ENCODE measurements around the gene IL4R. TPM values are rescaled to one million over a fixed set of nuclear protein-coding genes. Genes with fewer than 3 reads are reported as not detected.

The IL4R gene
- total RNA-seq, 2 experiments from 2014 or later: 155 to 190 TPM

- DNase-seq (no peak), ATAC-seq (no peak)
- peaks cover 23% of the 10 kb centered on the region for H3K4me1 Mint-ChIP-seq
- no peak overlapping the region for H3K4me3 Mint-ChIP-seq
- H3K27me3 Mint-ChIP-seq: no peaks in the 10 kb centered on the region
- no peak overlapping the region for H3K27ac Mint-ChIP-seq
- no peaks in the 10 kb centered on the region for H3K36me3 Mint-ChIP-seq
- CTCF ChIA-PET: interaction anchor here (1.0 to 1.5 kb wide), 4 partner anchors 8 to 25 kb away, joined by 3 to 4 read pairs (median 4); partner anchors contain the start of gene NSMCE1
- no peaks in the 10 kb centered on the region for H3K9me3 Mint-ChIP-seq (ENCODE audit: low read depth)
Observed at GRCh38 chr16:27293343-27293742, 20.4 kb upstream of the IL4R start.

- Mint-ChIP-seq H3K27me3 (no peaks in the 10 kb centered on the region), H3K4me3 (no peak overlapping the region), H3K27ac (no peak overlapping the region), H3K4me1 (peaks cover 13% of the 10 kb centered on the region), H3K36me3 (peaks cover 2% of the 10 kb centered on the region), H3K9me3 (ENCODE audit: low read depth) (no peaks in the 10 kb centered on the region)
- CTCF ChIA-PET: interaction anchor here (1.1 to 1.5 kb wide), 3 partner anchors 14 to 62 kb away, joined by 3 to 4 read pairs (median 3); no protein-coding TSS in a partner anchor
- DNase-seq (no peak), ATAC-seq (no peak)
Observed at GRCh38 chr16:27298132-27298531, 15.6 kb upstream of the IL4R start.

GRCh38 chr16:27301236-27301861, 12.4 kb upstream of the IL4R start:
- no peak for ATAC-seq
- H3K9me3 Mint-ChIP-seq (ENCODE audit: low read depth): peaks cover 5% of the 10 kb centered on the region
- H3K4me3 Mint-ChIP-seq: no peak overlapping the region
- no peak overlapping the region for H3K27ac Mint-ChIP-seq
- peaks cover 6% of the 10 kb centered on the region for H3K36me3 Mint-ChIP-seq
- no peaks in the 10 kb centered on the region for H3K27me3 Mint-ChIP-seq
- CTCF ChIA-PET: no interaction called here
- DNase-seq: no peak
- peaks cover 16% of the 10 kb centered on the region for H3K4me1 Mint-ChIP-seq

- DNase-seq: no peak
- ATAC-seq: no peak
- no peak overlapping the region for H3K27ac Mint-ChIP-seq
- no peaks in the 10 kb centered on the region for H3K27me3 Mint-ChIP-seq
- CTCF ChIA-PET: no interaction called here
- H3K9me3 Mint-ChIP-seq (ENCODE audit: low read depth): peaks cover 9% of the 10 kb centered on the region
- H3K36me3 Mint-ChIP-seq: peaks cover 10% of the 10 kb centered on the region
- no peak overlapping the region for H3K4me3 Mint-ChIP-seq
- H3K4me1 Mint-ChIP-seq: peaks cover 17% of the 10 kb centered on the region
Observed at GRCh38 chr16:27302126-27302525, 11.6 kb upstream of the IL4R start.

- Mint-ChIP-seq H3K4me1 (peaks cover 17% of the 10 kb centered on the region), H3K36me3 (peaks cover 10% of the 10 kb centered on the region), H3K27me3 (no peaks in the 10 kb centered on the region), H3K9me3 (ENCODE audit: low read depth) (peaks cover 9% of the 10 kb centered on the region), H3K4me3 (no peak overlapping the region), H3K27ac (no peak overlapping the region)
- CTCF ChIA-PET: no interaction called here
- no peak for ATAC-seq
- no peak for DNase-seq
Observed at GRCh38 chr16:27303256-27304100, 10.3 kb upstream of the IL4R start.

- Mint-ChIP-seq H3K4me3 (no peak overlapping the region), H3K9me3 (ENCODE audit: low read depth) (peaks cover 9% of the 10 kb centered on the region), H3K27ac (no peak overlapping the region), H3K27me3 (no peaks in the 10 kb centered on the region), H3K36me3 (peaks cover 10% of the 10 kb centered on the region), H3K4me1 (peaks cover 17% of the 10 kb centered on the region)
- CTCF ChIA-PET: no interaction called here
- ATAC-seq: no peak
- DNase-seq: no peak
Observed at GRCh38 chr16:27304102-27304501, 9.7 kb upstream of the IL4R start.

GRCh38 chr16:27304881-27305745, 8.7 kb upstream of the IL4R start:
- Mint-ChIP-seq H3K4me1 (peaks cover 16% of the 10 kb centered on the region), H3K9me3 (ENCODE audit: low read depth) (peaks cover 9% of the 10 kb centered on the region), H3K36me3 (peaks cover 10% of the 10 kb centered on the region), H3K27me3 (no peaks in the 10 kb centered on the region), H3K4me3 (no peak overlapping the region), H3K27ac (no peak overlapping the region)
- no peak for ATAC-seq
- CTCF ChIA-PET: interaction anchor here (0.8 kb wide), 1 partner anchor 21 kb away, joined by 4 read pairs; no protein-coding TSS in a partner anchor
- no peak for DNase-seq

GRCh38 chr16:27305839-27306442, 7.8 kb upstream of the IL4R start:
- Mint-ChIP-seq H3K9me3 (ENCODE audit: low read depth) (peaks cover 9% of the 10 kb centered on the region), H3K27me3 (no peaks in the 10 kb centered on the region), H3K4me1 (peaks cover 16% of the 10 kb centered on the region), H3K4me3 (no peak overlapping the region), H3K27ac (no peak overlapping the region), H3K36me3 (peaks cover 8% of the 10 kb centered on the region)
- CTCF ChIA-PET: interaction anchor here (0.8 kb wide), 1 partner anchor 22 kb away, joined by 4 read pairs; no protein-coding TSS in a partner anchor
- no peak for ATAC-seq
- no peak for DNase-seq

- CTCF ChIA-PET: no interaction called here
Observed at GRCh38 chr16:27308792-27309191, 5.0 kb upstream of the IL4R start.

GRCh38 chr16:27310576-27311447, 3.0 kb upstream of the IL4R start:
- DNase-seq (no peak), ATAC-seq (no peak)
- Mint-ChIP-seq H3K27me3 (no peaks in the 10 kb centered on the region), H3K4me3 (no peak overlapping the region), H3K36me3 (peaks cover 19% of the 10 kb centered on the region), H3K9me3 (ENCODE audit: low read depth) (peaks cover 9% of the 10 kb centered on the region), H3K27ac (no peak overlapping the region), H3K4me1 (peaks cover 17% of the 10 kb centered on the region)
- CTCF ChIA-PET: no interaction called here

More at GRCh38 chr16:27308792-27309191, 5.0 kb upstream of the IL4R start:
- ATAC-seq (no peak), DNase-seq (no peak)
- Mint-ChIP-seq H3K4me3 (no peak overlapping the region), H3K4me1 (peaks cover 18% of the 10 kb centered on the region), H3K9me3 (ENCODE audit: low read depth) (peaks cover 9% of the 10 kb centered on the region), H3K36me3 (peaks cover 8% of the 10 kb centered on the region), H3K27me3 (no peaks in the 10 kb centered on the region), H3K27ac (no peak overlapping the region)

GRCh38 chr16:27311448-27311830, 2.3 kb upstream of the IL4R start:
- Mint-ChIP-seq H3K27me3 (no peaks in the 10 kb centered on the region), H3K36me3 (peaks cover 21% of the 10 kb centered on the region), H3K9me3 (ENCODE audit: low read depth) (peaks cover 4% of the 10 kb centered on the region), H3K27ac (no peak overlapping the region), H3K4me3 (no peak overlapping the region), H3K4me1 (peaks cover 22% of the 10 kb centered on the region)
- CTCF ChIA-PET: no interaction called here
- no peak for ATAC-seq
- no peak for DNase-seq

GRCh38 chr16:27311897-27312303, 1.9 kb upstream of the IL4R start:
- peaks cover 18% of the 10 kb centered on the region for H3K36me3 Mint-ChIP-seq
- no peaks in the 10 kb centered on the region for H3K27me3 Mint-ChIP-seq
- no peak overlapping the region for H3K4me3 Mint-ChIP-seq
- peaks cover 24% of the 10 kb centered on the region for H3K4me1 Mint-ChIP-seq
- no peak overlapping the region for H3K27ac Mint-ChIP-seq
- DNase-seq: no peak
- CTCF ChIA-PET: no interaction called here
- no peak for ATAC-seq
- H3K9me3 Mint-ChIP-seq (ENCODE audit: low read depth): no peaks in the 10 kb centered on the region
